HG03432 (cell line): ENCODE results near the gene ARHGEF9.
"Not testable (repeated sequence)": the region's sequence is repeated elsewhere in the genome, so short reads cannot be mapped to it uniquely, and the experiment has no call there.

Source experiments
- ATAC-seq: cut with Tn5 transposase; IDR thresholded peaks from one replicate; pipeline ENCODE4 v1.9.1; 2021; ENCODE audit warnings: mild to moderate bottlenecking, moderate library complexity; ENCODE audit not compliant: unreplicated experiment

Gene ARHGEF9

GRCh38 chrX:63784902-63785707 lies at the start of gene ARHGEF9:
Gene ARHGEF9 (minus strand): TSS chrX:63785214. CDS start chrX:63785145, 69 bp downstream.
- ATAC-seq, result peak; percentile 62

DNA sequence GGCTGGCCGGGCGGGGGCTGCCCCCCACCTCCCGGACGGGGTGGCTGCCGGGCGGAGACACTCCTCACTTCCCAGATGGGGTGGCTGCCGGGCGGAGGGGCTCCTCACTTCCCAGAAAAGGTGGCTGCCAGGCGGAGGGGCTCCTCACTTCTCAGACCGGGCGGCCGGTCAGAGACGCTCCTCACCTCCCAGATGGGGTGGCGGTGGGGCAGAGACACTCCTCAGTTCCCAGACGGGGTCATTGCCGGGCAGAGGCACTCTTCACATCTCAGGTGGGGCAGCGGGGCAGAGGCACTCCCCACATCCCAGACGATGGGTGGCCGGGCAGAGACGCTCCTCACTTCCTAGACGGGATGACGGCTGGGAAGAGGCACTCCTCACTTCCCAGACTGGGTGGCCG lies 40.4 kb upstream of the ARHGEF9 start:
- ATAC-seq, result not testable (repeated sequence)

DNA sequence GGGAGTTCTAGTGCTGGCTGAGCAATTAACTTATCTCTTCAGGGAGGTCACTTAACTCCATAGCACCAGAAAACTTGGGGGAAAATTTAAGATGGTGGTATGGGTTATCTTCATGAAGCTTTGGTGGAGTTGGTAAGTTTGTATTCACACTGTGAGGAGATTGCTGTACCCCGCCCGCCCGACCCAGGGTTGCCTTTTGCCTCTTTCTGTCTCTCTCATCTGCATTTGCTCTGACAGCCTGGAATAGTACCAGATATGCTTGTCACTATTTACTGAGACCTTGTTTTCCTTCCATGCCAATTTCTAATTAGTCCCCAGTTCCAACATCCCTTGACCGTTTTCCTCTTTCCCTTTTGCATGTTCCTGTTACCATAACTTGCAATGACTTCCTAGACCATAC lies 33.1 kb upstream of the ARHGEF9 start:
- ATAC-seq, result no peak

DNA sequence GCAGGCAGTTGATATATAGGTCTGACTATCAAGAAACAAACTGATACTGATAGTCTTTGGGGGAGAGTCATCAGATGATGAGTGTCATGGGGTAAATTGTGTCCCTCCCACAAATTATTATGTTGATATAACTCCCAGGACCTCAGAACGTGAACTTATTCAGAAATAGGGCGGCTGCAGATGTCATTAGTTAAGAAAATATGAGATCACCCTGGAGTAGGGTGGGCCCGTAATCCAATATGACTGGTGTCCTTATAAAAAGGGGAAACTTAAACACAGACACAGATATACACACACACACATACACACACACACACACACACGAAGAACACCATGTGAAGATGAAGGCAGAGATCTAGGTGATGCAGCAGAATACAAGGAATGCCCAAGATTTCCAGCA lies 32.7 kb upstream of the ARHGEF9 start:
- ATAC-seq, result no peak

DNA sequence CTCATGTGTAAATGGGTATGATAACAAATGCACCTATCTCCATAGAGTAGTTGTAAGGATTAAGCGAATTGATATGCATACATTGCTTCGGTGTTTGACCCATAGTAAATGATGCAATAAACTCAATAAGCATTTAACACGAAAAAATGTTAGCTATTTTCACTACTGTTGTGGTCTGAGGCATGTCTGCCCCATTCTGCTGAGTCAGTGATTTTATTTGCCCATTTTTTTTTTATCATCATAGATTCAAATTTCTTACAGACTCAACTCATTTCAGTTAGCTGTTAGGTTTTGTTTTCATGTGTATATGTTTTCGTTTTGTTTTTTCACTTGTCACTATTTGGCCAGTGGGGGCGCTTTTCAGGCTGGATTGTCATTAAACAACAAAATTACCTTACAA lies 27.8 kb upstream of the ARHGEF9 start:
- ATAC-seq, result no peak

GRCh38 chrX:63810746-63811145 lies 25.7 kb upstream of the ARHGEF9 start:
- no peak for ATAC-seq

DNA sequence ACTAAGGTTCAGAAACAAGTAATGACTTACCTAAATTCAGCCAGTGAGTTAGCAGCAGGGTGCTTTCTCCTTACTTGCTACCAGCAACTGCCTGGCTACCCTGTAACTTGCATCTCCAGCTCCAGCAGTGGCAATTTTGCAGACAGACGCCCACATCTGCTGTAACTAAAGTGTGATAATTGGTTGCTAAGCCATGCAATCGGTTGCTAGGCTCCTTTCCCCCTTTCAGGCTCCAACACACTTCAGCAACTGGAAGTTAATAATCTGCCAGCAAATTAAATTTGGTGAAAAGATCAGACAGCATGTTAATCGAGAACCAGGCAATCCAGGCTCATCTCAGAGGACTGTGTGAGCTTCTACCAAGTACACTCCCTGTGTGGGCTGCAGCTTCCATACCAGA lies 24.2 kb upstream of the ARHGEF9 start:
- ATAC-seq, result no peak

DNA sequence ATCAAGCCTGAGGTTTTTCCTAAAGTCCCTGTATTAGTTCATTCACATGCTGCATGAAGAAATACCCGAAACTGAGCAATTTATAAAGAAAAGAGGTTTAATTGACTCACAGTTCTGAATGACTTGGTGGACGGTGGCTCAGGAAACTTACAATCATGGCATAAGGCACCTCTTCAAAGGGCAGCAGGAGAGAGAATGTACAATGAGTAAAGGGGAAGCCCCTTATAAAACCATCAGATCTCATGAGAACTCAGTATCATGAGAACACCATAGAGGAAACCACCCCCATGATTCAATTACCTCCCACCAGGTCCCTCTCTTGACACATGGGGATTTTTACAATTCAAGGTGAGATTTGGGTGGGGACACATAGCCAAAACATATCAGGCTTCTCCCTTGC lies 10.4 kb upstream of the ARHGEF9 start:
- ATAC-seq, result not testable (repeated sequence)

GRCh38 chrX:63785708-63786040 lies 660 bp upstream of the ARHGEF9 start:
- peak; percentile 41 for ATAC-seq

- peak; percentile 12 for ATAC-seq
Observed at GRCh38 chrX:63784346-63784901, 590 bp downstream of the ARHGEF9 start.

DNA sequence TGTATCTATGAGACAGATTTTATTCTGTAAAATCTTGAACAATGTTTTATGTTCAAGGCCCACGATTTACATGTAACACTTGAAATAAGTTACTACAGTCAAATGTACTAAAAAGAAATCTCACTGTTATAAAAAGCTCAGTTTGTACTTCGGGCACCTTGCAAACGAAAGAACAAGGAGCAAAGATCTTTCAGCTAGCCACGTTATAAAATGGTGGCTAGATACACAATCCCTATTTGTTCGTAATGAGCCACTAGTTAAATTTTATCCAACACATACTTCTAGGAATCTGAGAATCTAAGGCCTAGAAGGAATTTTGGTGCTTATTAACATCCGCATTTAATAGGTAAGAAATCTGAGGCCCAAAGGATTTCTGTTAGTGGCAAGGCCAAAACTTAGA lies 2.5 kb downstream of the ARHGEF9 start:
- ATAC-seq, result no peak

- ATAC-seq, result no peak
Observed at GRCh38 chrX:63768760-63769159, 16.3 kb downstream of the ARHGEF9 start.

DNA sequence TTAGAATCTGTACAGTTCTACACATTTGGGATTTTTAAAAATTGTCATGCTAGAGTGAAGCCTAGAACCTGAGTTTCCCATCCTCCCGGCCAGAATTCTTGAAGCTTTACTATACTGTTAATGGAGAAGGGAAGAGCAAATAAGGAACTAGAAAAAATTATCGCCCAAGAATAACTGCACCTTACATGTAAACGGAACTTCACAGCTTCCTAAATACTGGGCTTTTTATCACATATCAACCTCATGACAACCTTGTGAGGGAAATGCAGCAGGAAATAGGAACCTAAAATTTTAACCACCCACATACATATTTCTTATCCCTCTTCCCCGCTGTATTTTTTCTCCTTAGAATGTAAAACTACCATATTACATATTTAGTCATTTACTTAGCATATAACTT lies 19.3 kb downstream of the ARHGEF9 start:
- ATAC-seq, result no peak

GRCh38 chrX:63764946-63765345 lies 20.1 kb downstream of the ARHGEF9 start:
- no peak for ATAC-seq

DNA sequence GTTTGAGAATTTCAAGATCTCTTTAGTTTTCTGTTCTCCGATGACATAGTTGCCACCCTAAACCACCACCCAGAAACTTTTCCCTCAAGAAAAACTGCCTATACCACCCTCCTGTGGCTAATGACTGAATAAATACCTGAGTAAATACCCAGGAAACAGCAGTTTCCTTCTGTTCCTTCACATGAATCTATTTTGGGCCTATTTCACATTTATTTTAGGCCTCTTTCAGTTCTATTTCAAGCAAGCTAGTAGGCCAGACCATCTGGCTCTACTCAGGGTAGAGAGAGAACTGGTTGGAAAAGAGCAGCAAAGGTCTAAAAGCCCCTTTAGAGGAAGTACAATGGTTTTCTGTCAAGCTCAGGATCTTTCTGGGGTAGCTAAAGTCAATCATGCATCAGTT lies 23.4 kb downstream of the ARHGEF9 start:
- peak; percentile 87 for ATAC-seq

DNA sequence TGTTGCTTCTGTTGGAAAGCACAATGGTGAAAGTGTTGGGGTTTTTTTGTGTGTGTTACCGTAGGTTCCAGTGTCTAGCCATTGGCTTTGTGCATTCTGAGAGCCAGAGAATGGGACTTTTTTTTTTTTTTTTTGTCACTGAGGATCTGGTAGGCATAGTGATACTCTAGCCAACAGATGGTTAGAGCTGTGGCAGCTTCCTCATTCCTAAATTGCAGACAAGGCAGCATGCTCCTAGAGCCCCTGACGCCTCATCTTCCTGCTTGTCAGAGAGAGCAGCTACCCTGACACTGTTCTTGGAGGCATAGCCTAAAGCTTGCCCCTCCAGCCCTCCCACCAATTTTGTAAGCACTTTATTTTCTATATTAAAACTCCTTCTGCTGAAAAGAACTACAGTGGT lies 27.0 kb downstream of the ARHGEF9 start:
- peak; percentile 3 for ATAC-seq

GRCh38 chrX:63755892-63756291 lies 29.1 kb downstream of the ARHGEF9 start:
- ATAC-seq, result peak; percentile 17

DNA sequence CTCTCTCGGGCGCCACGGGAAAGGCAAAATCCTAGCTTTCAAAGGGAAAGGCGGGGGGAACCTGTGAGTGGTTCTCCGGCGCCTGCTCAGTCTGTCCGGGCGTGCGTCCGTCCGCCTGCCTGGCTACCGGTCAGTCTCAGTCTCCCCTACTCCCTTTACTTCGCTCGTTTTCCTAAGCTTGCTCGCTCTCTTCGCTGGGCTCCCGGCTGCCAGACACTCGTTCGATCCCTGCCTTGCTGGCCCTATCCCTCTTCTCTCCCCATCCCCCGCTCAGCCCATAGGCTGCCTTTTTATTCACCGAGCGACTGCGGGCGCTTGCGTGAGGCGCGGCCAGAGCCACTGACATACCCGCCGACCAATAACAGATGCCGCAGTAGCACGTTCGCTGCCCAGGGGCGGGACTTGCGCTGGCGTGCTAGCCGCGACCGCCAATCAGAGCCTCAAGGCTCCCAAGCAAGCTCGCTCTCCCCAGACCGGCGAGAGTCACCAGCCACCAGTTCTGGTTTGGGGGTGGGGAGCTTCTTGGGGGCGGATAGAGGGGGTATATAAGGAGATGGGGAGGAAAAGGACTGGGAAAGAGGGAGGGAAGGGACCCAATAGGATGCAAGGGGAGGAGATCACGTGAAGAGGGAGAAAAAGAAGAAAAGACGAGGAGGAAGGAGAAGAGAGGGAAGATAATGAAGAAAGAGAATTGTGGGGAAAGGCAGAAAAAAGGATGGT lies 30.0 kb downstream of the ARHGEF9 start:
- ATAC-seq, result peak; percentile 96

- ATAC-seq, result peak; percentile 47
Observed at GRCh38 chrX:63754136-63754859, 30.7 kb downstream of the ARHGEF9 start.

DNA sequence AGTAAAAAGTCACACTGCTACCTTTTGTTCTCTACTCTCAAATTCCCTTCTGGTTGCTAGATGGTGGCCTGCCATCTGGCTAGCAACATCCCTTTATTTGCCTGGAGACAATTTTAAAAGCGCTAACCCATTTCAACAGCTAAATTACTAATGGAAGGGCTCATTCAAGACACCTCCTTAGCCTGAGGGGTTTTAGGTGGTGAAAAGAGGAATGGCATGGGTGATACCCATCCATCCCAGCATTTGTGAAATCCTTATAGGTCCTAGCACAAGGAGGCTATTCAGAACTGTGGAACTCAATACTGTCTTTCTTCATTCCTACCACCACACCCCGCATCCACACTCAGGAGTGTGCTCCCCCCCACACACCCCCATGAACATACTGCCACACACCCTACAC lies 33.5 kb downstream of the ARHGEF9 start:
- ATAC-seq, result no peak

DNA sequence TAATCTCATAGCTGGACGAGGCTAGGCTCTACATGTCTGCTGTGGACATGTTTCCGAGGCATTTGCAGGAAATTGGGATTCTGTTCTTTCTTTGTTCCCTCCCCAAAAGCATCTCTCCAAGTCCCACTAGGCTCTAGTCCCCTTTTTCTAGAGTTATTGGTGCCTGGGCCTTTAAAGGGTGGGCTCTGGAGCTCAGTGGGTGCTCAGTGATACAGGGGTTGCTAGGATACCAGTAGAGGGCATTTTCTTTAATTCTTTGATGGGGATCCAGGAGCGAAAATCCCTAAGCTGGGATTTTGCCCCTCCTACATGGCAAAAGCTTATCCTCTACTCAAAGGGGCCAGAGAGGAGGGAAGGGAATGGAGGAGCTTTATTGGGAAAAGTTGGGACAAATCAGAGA lies 34.2 kb downstream of the ARHGEF9 start:
- no peak for ATAC-seq
